ENCODE results near the gene BLTP3A. TPM values are rescaled to one million over a fixed set of nuclear protein-coding genes. Genes with fewer than 3 reads are reported as not detected.
"Not testable (repeated sequence)": the region's sequence is repeated elsewhere in the genome, so short reads cannot be mapped to it uniquely, and the experiment has no call there.

Gene BLTP3A
- total and polyA plus RNA-seq, 2 of the 13 experiments (the other 11 are each of a cell fraction or from before 2014, with no cell fraction given) = 22.1 to 24.0 TPM

DNA sequence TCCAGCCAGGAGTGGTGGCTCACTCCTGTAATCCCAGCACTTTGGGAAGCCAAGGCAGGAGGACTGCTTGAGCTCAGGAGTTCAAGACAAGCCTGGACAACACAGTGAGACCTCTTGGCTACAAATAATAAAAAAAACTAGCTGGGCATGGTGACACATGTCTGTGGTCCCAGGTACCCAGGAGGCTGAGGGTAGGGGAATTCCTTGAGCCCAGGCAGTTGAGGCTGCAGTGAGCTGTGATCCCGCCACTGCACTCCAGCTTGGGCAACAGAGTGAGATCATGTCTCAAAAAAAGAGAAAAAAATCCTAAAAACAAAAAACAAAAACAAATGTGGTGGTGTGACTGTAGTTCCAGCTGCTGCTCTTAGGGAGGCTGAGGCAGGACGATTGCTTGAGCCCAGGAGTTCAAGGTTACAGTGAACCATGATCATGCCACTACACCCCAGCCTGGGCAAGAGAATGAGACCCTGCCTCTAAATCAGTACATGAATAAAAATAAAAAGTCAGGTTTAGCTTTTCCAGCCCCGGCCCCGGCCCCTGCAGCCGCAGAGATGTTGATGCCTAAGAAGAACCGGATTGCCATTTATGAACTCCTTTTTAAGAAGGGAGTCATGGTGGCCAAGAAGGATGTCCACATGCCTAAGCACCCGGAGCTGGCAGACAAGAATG is 48.1 kb upstream of the BLTP3A start:
- H3K27me3 ChIP-seq (ENCODE audit: control insufficient read depth in 1 of 2, insufficient read depth in 2 of 2, low read length in 2 of 2) = no peaks in the 10 kb centered on the region
- H3K9ac ChIP-seq (ENCODE audit: insufficient read depth, low read depth, low read length) = no peak overlapping the region
- H3K4me2 ChIP-seq (ENCODE audit: low read depth, low read length) = no peak overlapping the region
- peak; percentile 69 for TF ChIP-seq ZNF121 (CRISPR knock-in tag; IDR thresholded peaks at IDR 0.05)
- no peak for TF ChIP-seq REXO4 (CRISPR knock-in tag; IDR thresholded peaks at IDR 0.05; ENCODE audit: borderline replicate concordance)
- TF ChIP-seq, protein P1, sequence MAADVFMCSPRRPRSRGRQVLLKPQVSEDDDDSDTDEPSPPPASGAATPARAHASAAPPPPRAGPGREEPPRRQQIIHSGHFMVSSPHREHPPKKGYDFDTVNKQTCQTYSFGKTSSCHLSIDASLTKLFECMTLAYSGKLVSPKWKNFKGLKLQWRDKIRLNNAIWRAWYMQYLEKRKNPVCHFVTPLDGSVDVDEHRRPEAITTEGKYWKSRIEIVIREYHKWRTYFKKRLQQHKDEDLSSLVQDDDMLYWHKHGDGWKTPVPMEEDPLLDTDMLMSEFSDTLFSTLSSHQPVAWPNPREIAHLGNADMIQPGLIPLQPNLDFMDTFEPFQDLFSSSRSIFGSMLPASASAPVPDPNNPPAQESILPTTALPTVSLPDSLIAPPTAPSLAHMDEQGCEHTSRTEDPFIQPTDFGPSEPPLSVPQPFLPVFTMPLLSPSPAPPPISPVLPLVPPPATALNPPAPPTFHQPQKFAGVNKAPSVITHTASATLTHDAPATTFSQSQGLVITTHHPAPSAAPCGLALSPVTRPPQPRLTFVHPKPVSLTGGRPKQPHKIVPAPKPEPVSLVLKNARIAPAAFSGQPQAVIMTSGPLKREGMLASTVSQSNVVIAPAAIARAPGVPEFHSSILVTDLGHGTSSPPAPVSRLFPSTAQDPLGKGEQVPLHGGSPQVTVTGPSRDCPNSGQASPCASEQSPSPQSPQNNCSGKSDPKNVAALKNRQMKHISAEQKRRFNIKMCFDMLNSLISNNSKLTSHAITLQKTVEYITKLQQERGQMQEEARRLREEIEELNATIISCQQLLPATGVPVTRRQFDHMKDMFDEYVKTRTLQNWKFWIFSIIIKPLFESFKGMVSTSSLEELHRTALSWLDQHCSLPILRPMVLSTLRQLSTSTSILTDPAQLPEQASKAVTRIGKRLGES (CRISPR knock-in tag; IDR thresholded peaks at IDR 0.05; ENCODE audit: borderline replicate concordance) = no peak
- TF ChIP-seq ZNF251 (CRISPR knock-in tag; IDR thresholded peaks at IDR 0.05) = no peak
- TF ChIP-seq SALL2 (CRISPR knock-in tag; IDR thresholded peaks at IDR 0.05) = no peak
- BruUV-seq (replicated peaks) = no TSS peak
- intact Hi-C loops (cut with micrococcal nuclease; ENCODE audit: unreplicated experiment) = loop anchor here (5.0 kb wide), 1 partner anchor 36 kb away; no protein-coding TSS in a partner anchor
- no peak overlapping the region for H2AFZ ChIP-seq (ENCODE audit: low read length)
- no peaks in the 10 kb centered on the region for H4K20me1 ChIP-seq (ENCODE audit: insufficient read depth, low read length)
- peaks cover 97% of the 10 kb centered on the region for H3K4me1 ChIP-seq (ENCODE audit: insufficient read depth, low read length)
- ATAC-seq (no peak), DNase-seq (ENCODE audit: low spot score) (no peak), FAIRE-seq (no peak)
- CTCF ChIA-PET (ENCODE audit: low intra/inter-chr PET ratio, low total read pairs) = no interaction called here
- no peak overlapping the region for H3K27ac ChIP-seq (ENCODE audit: extremely low read length, insufficient read depth, low read length)
- POLR2A ChIA-PET = interaction anchor here (0.7 to 1.6 kb wide), 3 partner anchors 13 to 105 kb away, joined by 3 to 6 read pairs (median 5); partner anchors contain the start of gene SNRPC
- no peaks in the 10 kb centered on the region for H3K36me3 ChIP-seq (replicated peaks in 1 of 2; ENCODE audit: control insufficient read depth in 1 of 2, insufficient read depth in 2 of 2, low read length in 2 of 2)
- H3K79me2 ChIP-seq (ENCODE audit: insufficient read depth, low read length) = no peaks in the 10 kb centered on the region
- in situ Hi-C loops (cut with HindIII; ENCODE audit: extremely low pct_ligation_motif_present, low pct_unique_long_range_greater_than_20kb) = no loop called here
- H3K9me3 ChIP-seq (ENCODE audit: low read length) = no peaks in the 10 kb centered on the region
- WGBS (ENCODE audit: low lambda C conversion rate) = 77% methylated on average over 7 of the region's 7 CpGs
- H3K4me3 ChIP-seq (replicated peaks in 1 of 3; ENCODE audit: insufficient read depth in 1 of 3, low read depth in 2 of 3, low read length in 3 of 3) = no peak overlapping the region

DNA sequence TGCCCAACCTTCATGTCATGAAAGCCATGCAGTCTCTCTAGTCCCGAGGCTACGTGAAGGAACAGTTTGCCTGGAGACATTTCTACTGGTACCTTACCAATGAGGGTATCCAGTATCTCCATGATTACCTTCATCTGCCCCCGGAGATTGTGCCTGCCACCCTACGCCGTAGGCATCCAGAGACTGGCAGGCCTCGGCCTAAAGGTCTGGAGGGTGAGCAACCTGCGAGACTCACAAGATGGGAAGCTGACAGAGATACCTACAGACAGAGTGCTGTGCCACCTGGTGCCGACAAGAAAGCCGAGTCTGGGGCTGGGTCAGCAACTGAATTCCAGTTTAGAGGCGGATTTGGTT is 47.6 kb upstream of the BLTP3A start:
- H3K79me2 ChIP-seq (ENCODE audit: insufficient read depth, low read length); BruUV-seq (replicated peaks); H3K4me2 ChIP-seq (ENCODE audit: low read depth, low read length); H2AFZ ChIP-seq (ENCODE audit: low read length); H3K9me3 ChIP-seq (ENCODE audit: low read length); CTCF ChIA-PET (ENCODE audit: low intra/inter-chr PET ratio, low total read pairs); H3K27me3 ChIP-seq (ENCODE audit: control insufficient read depth in 1 of 2, insufficient read depth in 2 of 2, low read length in 2 of 2); in situ Hi-C loops (cut with HindIII; ENCODE audit: extremely low pct_ligation_motif_present, low pct_unique_long_range_greater_than_20kb); FAIRE-seq; H4K20me1 ChIP-seq (ENCODE audit: insufficient read depth, low read length); H3K36me3 ChIP-seq (replicated peaks in 1 of 2; ENCODE audit: control insufficient read depth in 1 of 2, insufficient read depth in 2 of 2, low read length in 2 of 2); H3K4me3 ChIP-seq (replicated peaks in 1 of 3; ENCODE audit: insufficient read depth in 1 of 3, low read depth in 2 of 3, low read length in 3 of 3); ATAC-seq; DNase-seq (ENCODE audit: low spot score); H3K9ac ChIP-seq (ENCODE audit: insufficient read depth, low read depth, low read length); H3K27ac ChIP-seq (ENCODE audit: extremely low read length, insufficient read depth, low read length): not testable (repeated sequence)
- whole genome bisulfite sequencing (ENCODE audit: low lambda C conversion rate) = 95% methylated on average over 10 of the region's 10 CpGs
- intact Hi-C loops (cut with micrococcal nuclease; ENCODE audit: unreplicated experiment) = loop anchor here (5.0 kb wide), 1 partner anchor 37 kb away; no protein-coding TSS in a partner anchor
- H3K4me1 ChIP-seq (ENCODE audit: insufficient read depth, low read length) = peaks cover 94% of the 10 kb centered on the region
- POLR2A ChIA-PET = interaction anchor here (2.8 to 3.1 kb wide), 2 partner anchors 12 to 13 kb away, joined by 10 to 53 read pairs; partner anchors contain the start of gene SNRPC

All from HepG2 (cell line).